GM21576 (cell line): ENCODE measurements around the gene RNF223.
"Not testable (repeated sequence)": the region's sequence is repeated elsewhere in the genome, so short reads cannot be mapped to it uniquely, and the experiment has no call there.

Source experiments
- ATAC-seq: cut with Tn5 transposase; IDR thresholded peaks from one replicate; pipeline ENCODE4 v1.9.1; 2021; ENCODE audit warnings: mild to moderate bottlenecking, moderate library complexity; ENCODE audit not compliant: unreplicated experiment

Gene RNF223

GRCh38 chr1:1031659-1032235 lies 42.4 kb downstream of the RNF223 start:
- ATAC-seq: no peak

GRCh38 chr1:1030867-1031658 lies 43.0 kb downstream of the RNF223 start:
- ATAC-seq: not testable (repeated sequence)

DNA sequence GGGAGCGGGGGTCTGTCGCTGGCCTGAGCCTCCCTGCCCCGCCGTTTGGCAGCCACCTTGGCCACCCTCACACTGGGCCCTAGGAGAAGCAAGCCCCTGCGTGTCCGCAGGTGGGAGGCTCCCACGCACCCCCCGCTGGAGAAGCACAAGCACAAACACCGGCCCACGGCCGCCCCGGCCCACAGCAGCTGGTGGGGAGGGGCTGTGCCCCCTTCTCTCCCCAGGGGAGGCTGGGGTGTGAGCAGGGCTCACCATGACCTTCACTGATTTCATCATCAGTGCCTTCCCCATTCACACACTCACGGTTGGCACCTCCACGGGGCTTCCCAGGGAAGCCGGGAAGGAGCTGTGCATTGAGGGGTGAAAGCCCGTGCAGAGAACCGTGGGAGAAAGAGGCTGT lies 46.3 kb downstream of the RNF223 start:
- ATAC-seq: no peak

DNA sequence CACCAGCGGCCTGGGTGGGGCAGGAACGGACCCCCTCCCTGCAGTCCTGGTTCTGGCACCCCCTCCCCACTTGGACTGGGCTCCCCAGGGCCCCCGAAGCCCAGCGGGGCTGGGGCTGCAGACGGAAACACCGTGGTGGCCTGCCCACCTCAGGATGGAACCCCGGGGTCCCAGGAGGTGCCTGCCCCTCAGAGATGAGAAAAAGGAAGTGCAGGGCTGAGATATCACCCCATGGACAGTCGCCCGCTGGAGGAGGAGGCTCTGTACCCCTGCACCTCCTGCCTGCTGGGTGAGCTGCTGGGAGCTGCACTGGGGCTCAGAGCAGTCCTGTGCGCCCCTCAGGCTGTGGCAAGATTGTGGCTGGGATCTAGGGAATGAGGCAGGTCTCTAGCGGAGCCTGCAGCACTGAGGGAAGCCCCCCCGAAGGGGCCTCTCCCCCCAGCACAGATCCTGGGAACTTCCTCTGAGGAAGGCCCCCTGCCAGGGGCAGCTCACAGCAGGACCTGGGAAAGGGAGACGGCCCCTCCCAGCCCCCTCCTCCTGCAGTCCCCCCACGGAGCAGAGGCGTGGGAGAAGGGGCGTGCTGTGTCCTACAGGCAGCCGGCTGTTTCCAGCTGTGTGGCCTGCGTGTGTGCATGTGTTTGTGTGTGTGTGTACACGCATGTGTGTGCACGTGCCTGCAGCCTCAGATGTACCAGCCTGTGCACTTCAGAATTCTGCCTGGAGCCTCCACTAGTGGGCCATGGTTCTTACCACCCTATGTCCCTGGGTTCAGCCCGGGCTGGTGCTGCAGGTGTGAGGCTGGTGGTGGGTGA lies 47.3 kb downstream of the RNF223 start:
- no peak for ATAC-seq

DNA sequence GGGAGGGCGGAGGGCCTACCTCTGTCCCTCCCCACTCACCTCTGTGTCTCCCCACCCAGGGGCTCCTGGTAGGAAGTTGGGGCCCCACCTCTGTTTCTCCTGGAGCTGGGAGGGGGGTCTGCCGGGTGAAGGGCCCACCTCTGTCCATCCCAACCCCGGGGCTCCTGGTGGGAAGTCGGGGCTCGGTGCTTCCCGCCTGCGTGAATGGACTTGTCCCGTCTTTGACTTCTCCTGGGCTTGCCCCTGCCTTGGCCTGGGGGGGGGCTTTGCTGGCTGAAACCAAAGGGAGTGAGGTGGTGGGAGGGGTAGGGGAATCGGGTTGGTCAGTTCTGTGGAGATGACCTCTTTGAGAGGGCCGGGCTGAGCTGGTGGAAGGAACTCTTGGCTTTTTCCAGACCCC lies 48.4 kb downstream of the RNF223 start:
- ATAC-seq: no peak

GRCh38 chr1:1024771-1025699 lies 49.1 kb downstream of the RNF223 start:
- no peak for ATAC-seq

DNA sequence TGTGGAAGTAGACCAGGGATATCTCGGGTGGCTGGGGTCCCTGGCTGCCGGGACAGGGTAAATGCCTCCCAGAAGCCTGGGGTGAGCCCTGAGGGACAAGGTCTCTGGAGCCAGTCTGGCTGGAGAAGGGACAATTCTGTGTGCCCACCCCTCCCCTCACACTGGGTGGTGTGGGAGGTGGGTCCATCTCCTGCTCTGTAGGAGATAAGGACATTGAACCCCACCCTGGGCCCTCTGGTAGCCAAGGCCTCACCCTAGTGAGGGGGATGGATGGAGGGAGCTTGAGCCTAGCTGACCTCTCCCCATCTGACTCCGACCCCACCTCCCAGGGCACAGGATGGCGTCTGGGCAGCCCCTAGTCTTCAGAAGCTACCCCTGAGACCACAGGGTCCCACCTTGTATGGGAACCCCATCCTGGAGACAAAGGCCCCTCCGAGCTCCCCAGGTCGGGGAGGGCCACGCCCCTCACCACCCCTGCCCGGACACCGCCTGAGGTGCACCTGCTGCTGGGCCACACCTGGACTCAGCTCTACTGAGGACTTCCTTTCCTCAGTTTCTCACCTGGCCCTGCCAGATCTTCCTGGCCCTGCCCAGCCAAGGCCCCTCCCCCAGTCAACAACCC lies 49.8 kb downstream of the RNF223 start:
- ATAC-seq: no peak

DNA sequence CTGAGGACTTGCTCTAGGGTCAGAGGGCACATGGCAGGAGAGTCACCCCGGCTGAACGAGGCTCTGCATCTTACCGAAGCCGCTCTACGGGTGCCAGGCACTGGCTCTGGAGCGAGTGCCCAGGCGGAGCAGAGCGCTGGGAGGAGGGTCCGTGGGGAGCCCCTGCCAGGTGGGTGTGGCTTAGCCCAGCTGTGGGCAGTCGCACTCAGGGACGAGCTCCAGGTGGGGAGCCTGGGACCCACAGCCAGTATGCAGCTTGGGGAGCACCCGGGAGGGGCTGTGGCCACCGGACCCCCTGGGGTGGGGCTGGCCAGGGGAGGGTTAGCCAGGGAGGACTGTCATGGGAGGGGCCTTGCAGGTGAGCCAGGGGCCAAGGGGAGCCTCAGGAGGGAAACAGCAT lies 50.4 kb downstream of the RNF223 start:
- no peak for ATAC-seq

DNA sequence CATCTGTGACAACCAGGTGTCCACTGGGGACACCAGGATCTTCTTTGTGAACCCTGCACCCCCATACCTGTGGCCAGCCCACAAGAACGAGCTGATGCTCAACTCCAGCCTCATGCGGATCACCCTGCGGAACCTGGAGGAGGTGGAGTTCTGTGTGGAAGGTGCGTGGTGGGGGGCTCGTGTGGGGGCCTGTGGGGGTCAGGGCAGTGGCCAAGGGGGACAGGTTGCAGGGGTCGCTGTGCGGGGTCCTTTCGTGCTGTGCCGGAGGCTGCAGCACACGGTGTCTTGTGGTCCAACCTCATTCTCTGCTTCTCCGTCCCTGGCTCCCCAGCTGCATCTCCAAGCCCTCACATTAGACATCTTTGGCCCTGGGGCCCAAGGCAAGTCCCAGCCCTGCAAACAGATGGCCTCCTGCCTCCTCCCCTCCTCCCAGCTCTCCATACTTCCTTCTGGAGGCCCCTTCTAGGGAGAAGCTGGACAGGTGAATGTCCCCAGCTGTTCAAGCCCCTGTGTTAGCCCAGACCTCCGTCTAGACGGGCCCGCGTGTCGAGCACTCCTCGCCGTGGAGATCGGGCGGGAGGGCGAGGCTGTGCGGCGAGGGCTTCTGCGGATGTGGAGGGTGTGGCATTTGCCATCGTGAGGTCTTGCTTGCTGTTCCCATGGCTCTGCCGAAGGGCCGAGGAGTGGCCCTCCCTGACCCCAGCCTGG lies 51.6 kb downstream of the RNF223 start:
- ATAC-seq: no peak

- ATAC-seq: no peak
Observed at GRCh38 chr1:1021920-1022259, 52.2 kb downstream of the RNF223 start.

- no peak for ATAC-seq
Observed at GRCh38 chr1:1021010-1021919, 52.8 kb downstream of the RNF223 start.
